LNCAP (cell line): Measurements from ENCODE around the gene ERI3.

Experiments used
- TF ChIP-seq, protein P1 (sequence below): fragments of 450-650 bp; IDR thresholded peaks from 2 replicates; pipeline ENCODE4 v1.5.1; 2017; ENCODE audit warnings: mild to moderate bottlenecking

ERI3 gene

DNA sequence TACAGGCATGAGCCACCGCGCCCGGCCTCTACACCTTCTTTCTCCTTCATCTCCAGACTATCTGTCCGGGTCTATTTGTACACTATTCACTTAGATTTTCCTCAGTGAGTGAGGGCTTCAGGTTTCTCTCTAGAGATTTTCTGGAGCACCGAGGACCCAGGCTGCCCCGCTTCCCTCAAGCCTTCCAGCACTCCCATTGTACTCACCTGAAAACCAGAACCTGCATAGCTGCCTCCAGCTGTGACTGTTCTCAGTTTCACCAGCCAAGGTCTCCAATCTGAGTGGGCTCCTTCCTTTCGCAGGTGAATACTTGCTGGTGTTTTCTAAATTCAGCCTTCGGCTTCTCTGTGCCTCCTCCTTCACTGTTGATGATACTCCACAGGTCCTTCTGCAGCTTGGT, 154.7 kb downstream of the ERI3 start:
- TF ChIP-seq, protein P1, sequence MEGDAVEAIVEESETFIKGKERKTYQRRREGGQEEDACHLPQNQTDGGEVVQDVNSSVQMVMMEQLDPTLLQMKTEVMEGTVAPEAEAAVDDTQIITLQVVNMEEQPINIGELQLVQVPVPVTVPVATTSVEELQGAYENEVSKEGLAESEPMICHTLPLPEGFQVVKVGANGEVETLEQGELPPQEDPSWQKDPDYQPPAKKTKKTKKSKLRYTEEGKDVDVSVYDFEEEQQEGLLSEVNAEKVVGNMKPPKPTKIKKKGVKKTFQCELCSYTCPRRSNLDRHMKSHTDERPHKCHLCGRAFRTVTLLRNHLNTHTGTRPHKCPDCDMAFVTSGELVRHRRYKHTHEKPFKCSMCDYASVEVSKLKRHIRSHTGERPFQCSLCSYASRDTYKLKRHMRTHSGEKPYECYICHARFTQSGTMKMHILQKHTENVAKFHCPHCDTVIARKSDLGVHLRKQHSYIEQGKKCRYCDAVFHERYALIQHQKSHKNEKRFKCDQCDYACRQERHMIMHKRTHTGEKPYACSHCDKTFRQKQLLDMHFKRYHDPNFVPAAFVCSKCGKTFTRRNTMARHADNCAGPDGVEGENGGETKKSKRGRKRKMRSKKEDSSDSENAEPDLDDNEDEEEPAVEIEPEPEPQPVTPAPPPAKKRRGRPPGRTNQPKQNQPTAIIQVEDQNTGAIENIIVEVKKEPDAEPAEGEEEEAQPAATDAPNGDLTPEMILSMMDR = no peak

DNA sequence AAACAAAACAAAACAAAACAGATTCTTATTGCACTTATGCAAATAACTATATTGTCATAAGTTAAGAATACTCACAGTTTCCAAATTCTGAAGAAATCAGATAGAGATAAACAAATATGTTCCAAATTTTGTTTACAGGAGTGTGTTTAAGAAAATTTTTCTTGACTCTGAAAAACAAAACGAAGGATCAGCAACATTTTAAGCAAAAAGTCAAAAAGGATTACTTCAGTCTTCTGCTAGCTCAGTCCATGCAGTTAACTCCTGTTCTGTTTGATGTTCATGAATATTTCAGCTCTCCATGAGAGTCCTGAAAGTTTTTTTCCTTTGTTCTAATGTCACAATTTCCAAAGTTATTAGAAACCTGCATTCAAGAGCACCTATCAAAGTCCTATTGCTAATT, 180.4 kb downstream of the ERI3 start:
- TF ChIP-seq, protein P1 = no peak
